CD8-positive, alpha-beta memory T cell (primary cell): ENCODE measurements around the gene SYNE1. TPM values are rescaled to one million over a fixed set of nuclear protein-coding genes. Genes with fewer than 3 reads are reported as not detected.
"Not testable (repeated sequence)": the region's sequence is repeated elsewhere in the genome, so short reads cannot be mapped to it uniquely, and the experiment has no call there.

ENCODE experiments used
- CTCF ChIA-PET: fragments of 350-600 bp; sonication (Branson Sonifier 250); formaldehyde crosslinking; loops from one replicate; lab custom pipeline; 2021; ENCODE audit warnings: antibody characterized with exemption; lab: Charles Lee
- POLR2A ChIA-PET: fragments of 350-600 bp; sonication (Branson Sonifier 250); formaldehyde crosslinking; loops from one replicate; lab custom pipeline; 2021; ENCODE audit warnings: antibody characterized with exemption; lab: Charles Lee
- DNase-seq, 5 donors: peaks; one replicate each; pipeline versions ENCODE4 v3.0.0 to v3.0.0-alpha.2; 2020 to 2022; ENCODE audit warnings: mixed read lengths in 1 of 5
- H3K27ac ChIP-seq: one replicate; pipeline ENCODE4 v1.7.0; 2013; ENCODE audit warnings: low read depth, mild to moderate bottlenecking, low read length, moderate library complexity
- H3K27me3 ChIP-seq: 2 replicates; pipeline ENCODE4 v1.7.0; 2013; ENCODE audit warnings: low read length, mild to moderate bottlenecking; ENCODE audit not compliant: insufficient read depth, poor library complexity, severe bottlenecking
- H3K36me3 ChIP-seq: 2 replicates; pipeline ENCODE4 v1.7.0; 2013; ENCODE audit warnings: mild to moderate bottlenecking, low read length, moderate library complexity; ENCODE audit not compliant: insufficient read depth
- H3K4me1 ChIP-seq: 2 replicates; pipeline ENCODE4 v1.7.0; 2013; ENCODE audit warnings: mild to moderate bottlenecking, low read length, moderate library complexity; ENCODE audit not compliant: insufficient read depth
- H3K4me3 ChIP-seq: 2 replicates; pipeline ENCODE4 v1.7.0; 2013; ENCODE audit warnings: mild to moderate bottlenecking, low read length
- H3K9me3 ChIP-seq: 2 replicates; pipeline ENCODE4 v1.7.0; 2013; ENCODE audit warnings: mild to moderate bottlenecking, low read length
- H3K27ac Mint-ChIP-seq, 8 donors: one replicate each; pipeline ENCODE4 v1.8.0; 2020 to 2021; ENCODE audit warnings: mixed read lengths in 8 of 8, mild to moderate bottlenecking in 6 of 8, inconsistent platforms in 3 of 8, moderate library complexity in 3 of 8
- H3K27me3 Mint-ChIP-seq, 2 donors: one replicate each; pipeline ENCODE4 v1.8.0; 2020 to 2021; ENCODE audit warnings: mixed read lengths in 2 of 2, mild to moderate bottlenecking in 1 of 2, moderate library complexity in 1 of 2
- H3K36me3 Mint-ChIP-seq, 3 donors: one replicate each; pipeline ENCODE4 v1.8.0; 2020 to 2021; ENCODE audit warnings: mixed read lengths in 3 of 3, inconsistent platforms in 1 of 3, mild to moderate bottlenecking in 1 of 3
- H3K4me1 Mint-ChIP-seq, 3 donors: one replicate each; pipeline ENCODE4 v1.8.0; 2020 to 2021; ENCODE audit warnings: mixed read lengths in 3 of 3, inconsistent platforms in 1 of 3, mild to moderate bottlenecking in 1 of 3
- H3K4me3 Mint-ChIP-seq, 7 donors: one replicate each; pipeline ENCODE4 v1.8.0; 2020 to 2021; ENCODE audit warnings: mixed read lengths in 7 of 7, mild to moderate bottlenecking in 6 of 7, moderate library complexity in 4 of 7, inconsistent platforms in 2 of 7
- H3K9me3 Mint-ChIP-seq, 5 donors: one replicate each; pipeline ENCODE4 v1.8.0; 2020 to 2022; ENCODE audit warnings: mixed read lengths in 5 of 5, mild to moderate bottlenecking in 3 of 5, moderate library complexity in 2 of 5, inconsistent platforms in 1 of 5
- polyA plus RNA-seq: library from polyadenylated mRNA; unstranded; fragments of 300-500 nt; fragmentation: Illumina TruSeq; gene quantifications from one replicate; pipeline ENCODE4 v1.2.3, GENCODE V29; 2021
- total RNA-seq, 2 experiments: library from RNA; stranded (reverse); gene quantifications; one replicate each; pipeline ENCODE4 v1.2.3, GENCODE V29; 2021

SYNE1 gene
- total and polyA plus RNA-seq, 3 experiments from 2014 or later, result 41.0 to 79.0 (median 48.4) TPM

GRCh38 chr6:152495456-152495855, 141.7 kb downstream of the SYNE1 start:
- H3K9me3 ChIP-seq, DNase-seq, H3K4me3 Mint-ChIP-seq, POLR2A ChIA-PET, H3K27ac Mint-ChIP-seq, H3K36me3 Mint-ChIP-seq, H3K27ac ChIP-seq, H3K9me3 Mint-ChIP-seq, H3K27me3 Mint-ChIP-seq, H3K36me3 ChIP-seq, H3K4me1 Mint-ChIP-seq, CTCF ChIA-PET, H3K27me3 ChIP-seq, H3K4me1 ChIP-seq, H3K4me3 ChIP-seq: not testable (repeated sequence)

- H3K9me3 Mint-ChIP-seq, H3K4me3 Mint-ChIP-seq, DNase-seq, CTCF ChIA-PET, H3K36me3 ChIP-seq, H3K27ac Mint-ChIP-seq, H3K9me3 ChIP-seq, H3K4me1 Mint-ChIP-seq, H3K36me3 Mint-ChIP-seq, H3K27me3 ChIP-seq, H3K4me1 ChIP-seq, POLR2A ChIA-PET, H3K27ac ChIP-seq, H3K4me3 ChIP-seq, H3K27me3 Mint-ChIP-seq: not testable (repeated sequence)
Observed at GRCh38 chr6:152492281-152492680, 144.9 kb downstream of the SYNE1 start.

GRCh38 chr6:152491501-152491900, 145.7 kb downstream of the SYNE1 start:
- H3K9me3 ChIP-seq, CTCF ChIA-PET, H3K4me3 ChIP-seq, H3K27me3 ChIP-seq, H3K4me1 ChIP-seq, H3K9me3 Mint-ChIP-seq, H3K36me3 ChIP-seq, H3K27ac ChIP-seq, H3K4me1 Mint-ChIP-seq, H3K27me3 Mint-ChIP-seq, H3K27ac Mint-ChIP-seq, POLR2A ChIA-PET, DNase-seq, H3K4me3 Mint-ChIP-seq, H3K36me3 Mint-ChIP-seq: not testable (repeated sequence)

DNA sequence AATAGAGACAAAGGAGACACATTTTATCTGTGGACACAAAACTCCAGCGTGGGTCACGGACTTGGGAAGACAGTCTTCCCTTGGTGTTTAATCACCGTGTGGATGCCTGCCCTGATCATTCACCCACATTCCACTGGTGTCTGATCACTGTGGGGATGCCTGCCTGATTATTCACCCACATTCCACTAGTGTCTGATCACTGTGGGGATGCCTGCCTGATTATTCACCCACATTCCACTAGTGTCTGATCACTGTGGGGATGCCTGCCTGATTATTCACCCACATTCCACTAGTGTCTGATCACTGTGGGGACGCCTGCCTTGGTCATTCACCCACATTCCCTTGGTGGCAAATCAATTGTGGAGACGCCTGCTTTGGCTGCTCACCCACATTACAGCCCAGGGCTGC, 146.2 kb downstream of the SYNE1 start:
- H3K4me1 Mint-ChIP-seq, POLR2A ChIA-PET, H3K4me3 ChIP-seq, CTCF ChIA-PET, H3K9me3 ChIP-seq, H3K9me3 Mint-ChIP-seq, H3K27me3 Mint-ChIP-seq, H3K27me3 ChIP-seq, H3K27ac ChIP-seq, DNase-seq, H3K27ac Mint-ChIP-seq, H3K36me3 ChIP-seq, H3K36me3 Mint-ChIP-seq, H3K4me3 Mint-ChIP-seq, H3K4me1 ChIP-seq: not testable (repeated sequence)

- Mint-ChIP-seq H3K27ac (no peak overlapping the region), H3K4me1 (peaks cover 0 to 3% (median 0%) of the 10 kb centered on the region in 3 donors), H3K36me3 (peaks cover 3 to 22% (median 11%) of the 10 kb centered on the region in 3 donors), H3K27me3 (no peaks in the 10 kb centered on the region), H3K9me3 (no peaks in the 10 kb centered on the region), H3K4me3 (no peak overlapping the region)
- H3K27me3 ChIP-seq, result no peaks in the 10 kb centered on the region
- H3K4me3 ChIP-seq, result no peak overlapping the region
- no peak overlapping the region for H3K27ac ChIP-seq
- H3K4me1 ChIP-seq, result no peaks in the 10 kb centered on the region
- ChIA-PET POLR2A (no interaction called here), CTCF (interaction anchor here (1.5 kb wide), 1 partner anchor 158 kb away, joined by 6 read pairs; no protein-coding TSS in a partner anchor)
- no peaks in the 10 kb centered on the region for H3K36me3 ChIP-seq
- no peaks in the 10 kb centered on the region for H3K9me3 ChIP-seq
- DNase-seq, result no peak
Observed at GRCh38 chr6:152484806-152485205, 152.4 kb downstream of the SYNE1 start.

DNA sequence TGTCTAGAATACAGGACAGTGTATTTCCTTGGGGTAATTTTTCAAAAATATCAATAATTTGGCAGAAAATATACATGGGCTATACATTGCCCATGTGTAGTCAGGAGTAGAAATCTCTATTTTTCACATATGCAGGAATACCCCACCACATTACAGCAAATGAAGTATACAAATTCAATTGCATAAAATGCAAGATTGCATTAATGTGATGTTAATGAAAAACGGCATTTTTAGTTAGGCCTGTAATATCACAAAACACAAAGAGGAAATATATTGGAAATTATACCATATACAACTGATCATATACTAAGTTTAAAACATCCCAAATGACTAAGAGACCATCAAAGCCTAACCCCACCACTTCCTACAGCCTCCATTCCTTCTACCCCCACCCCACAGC, 154.9 kb downstream of the SYNE1 start:
- no peak overlapping the region for H3K4me3 ChIP-seq
- H3K27ac ChIP-seq, result no peak overlapping the region
- Mint-ChIP-seq H3K27ac (no peak overlapping the region), H3K27me3 (no peaks in the 10 kb centered on the region), H3K9me3 (no peaks in the 10 kb centered on the region), H3K4me1 (peaks cover 0 to 3% (median 0%) of the 10 kb centered on the region in 3 donors), H3K36me3 (peaks cover 3 to 20% (median 10%) of the 10 kb centered on the region in 3 donors), H3K4me3 (no peak overlapping the region)
- DNase-seq, result no peak
- H3K4me1 ChIP-seq, result no peaks in the 10 kb centered on the region
- CTCF ChIA-PET, result interaction anchor here (2.1 kb wide), 1 partner anchor 161 kb away, joined by 5 read pairs; no protein-coding TSS in a partner anchor
- H3K9me3 ChIP-seq, result no peaks in the 10 kb centered on the region
- no peaks in the 10 kb centered on the region for H3K36me3 ChIP-seq
- POLR2A ChIA-PET, result no interaction called here
- no peaks in the 10 kb centered on the region for H3K27me3 ChIP-seq

DNA sequence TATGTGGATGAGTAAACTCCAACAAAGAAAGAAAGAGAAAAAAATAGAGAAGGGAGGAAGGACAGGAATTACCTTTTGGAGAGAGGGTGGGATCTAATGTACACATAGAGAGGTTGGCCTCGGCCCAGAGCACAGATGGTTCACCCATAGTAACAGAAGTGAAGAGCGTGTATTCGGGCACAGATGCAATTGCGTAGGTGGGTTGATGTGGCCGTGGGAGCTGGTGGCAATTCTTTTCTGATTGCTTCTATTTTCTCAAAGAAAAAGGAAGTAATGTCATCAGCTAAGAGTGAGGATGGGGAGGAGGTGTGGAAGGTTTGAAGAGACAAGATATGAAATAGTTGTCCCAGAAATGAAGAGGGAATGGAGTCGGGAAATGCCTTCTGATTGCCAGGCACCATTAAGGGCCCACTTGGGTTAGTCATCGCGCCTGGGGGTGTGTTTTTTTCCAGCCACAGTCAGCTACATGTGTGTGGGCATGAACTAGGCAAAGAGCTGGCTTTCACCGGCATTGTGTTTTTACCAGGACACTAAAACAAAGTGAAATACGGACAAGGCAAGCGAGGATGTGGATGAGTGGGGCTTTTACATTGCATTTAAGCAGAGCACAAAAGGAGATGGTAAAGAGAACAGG, 158.7 kb downstream of the SYNE1 start:
- ChIA-PET CTCF (no interaction called here), POLR2A (no interaction called here)
- H3K27ac ChIP-seq, result no peak overlapping the region
- no peaks in the 10 kb centered on the region for H3K27me3 Mint-ChIP-seq
- no peak overlapping the region for H3K4me3 ChIP-seq
- H3K9me3 ChIP-seq, result no peaks in the 10 kb centered on the region
- H3K27ac Mint-ChIP-seq, result no peak overlapping the region
- no peaks in the 10 kb centered on the region for H3K36me3 ChIP-seq
- no peak for DNase-seq
- no peak overlapping the region for H3K4me3 Mint-ChIP-seq
- peaks cover 2 to 5% (median 4%) of the 10 kb centered on the region in 5 donors for H3K9me3 Mint-ChIP-seq
- H3K27me3 ChIP-seq, result no peaks in the 10 kb centered on the region
- no peaks in the 10 kb centered on the region for H3K4me1 ChIP-seq
- H3K4me1 Mint-ChIP-seq, result peaks cover 0 to 5% (median 0%) of the 10 kb centered on the region in 3 donors
- peaks cover 10 to 24% (median 12%) of the 10 kb centered on the region in 3 donors for H3K36me3 Mint-ChIP-seq

DNA sequence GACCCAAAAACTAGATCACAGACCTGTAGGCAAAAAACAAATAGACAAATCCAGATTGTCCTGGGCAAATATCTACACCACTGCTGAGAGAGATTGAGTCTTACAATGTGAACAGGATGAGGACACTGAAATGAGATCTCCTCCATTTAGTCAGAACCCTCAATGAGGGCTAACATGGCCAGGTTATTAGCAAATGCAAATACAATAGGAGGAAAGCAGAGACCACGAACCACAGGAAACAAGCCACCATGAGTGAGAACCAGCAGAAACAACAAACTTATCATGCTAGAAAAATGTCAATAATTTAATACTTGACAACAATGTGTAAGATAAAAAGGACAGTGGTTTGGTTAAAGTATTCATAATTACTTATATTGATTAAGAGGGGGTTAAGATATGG, 162.8 kb downstream of the SYNE1 start:
- no peaks in the 10 kb centered on the region for H3K27me3 ChIP-seq
- CTCF ChIA-PET, result no interaction called here
- no peak overlapping the region for H3K4me3 Mint-ChIP-seq
- peak overlapping the region in 1 of 8 donors; percentile 52 for H3K27ac Mint-ChIP-seq
- no peak overlapping the region for H3K27ac ChIP-seq
- H3K9me3 ChIP-seq, result no peaks in the 10 kb centered on the region
- H3K9me3 Mint-ChIP-seq, result peaks cover 2 to 5% (median 4%) of the 10 kb centered on the region in 5 donors
- no peaks in the 10 kb centered on the region for H3K4me1 ChIP-seq
- no peaks in the 10 kb centered on the region for H3K27me3 Mint-ChIP-seq
- H3K36me3 ChIP-seq, result peaks cover 3% of the 10 kb centered on the region
- H3K4me1 Mint-ChIP-seq, result peaks cover 0 to 5% (median 0%) of the 10 kb centered on the region in 3 donors
- no peak for DNase-seq
- peaks cover 4 to 22% (median 6%) of the 10 kb centered on the region in 3 donors for H3K36me3 Mint-ChIP-seq
- H3K4me3 ChIP-seq, result no peak overlapping the region
- POLR2A ChIA-PET, result no interaction called here
